IMR-90 (cell line): ENCODE measurements around the gene SLC50A1. TPM values are rescaled to one million over a fixed set of nuclear protein-coding genes. Genes with fewer than 3 reads are reported as not detected.

Source experiments
- ATAC-seq: fragments of 200-7000 bp; cut with Tn5 transposase; 2 replicates; pipeline ENCODE4 v1.9.1; 2020; ENCODE audit warnings: low read depth, mild to moderate bottlenecking, moderate library complexity
- BruUV-seq: library from RNA; stranded (reverse); fragments of 400-500 nt; replicated peaks from 2 replicates; lab custom pipeline; 2021; lab: Mats Ljungman, UMichigan
- CTCF ChIA-PET: fragments of 300-600 bp; formaldehyde crosslinking; extraction: SDS; loops from one replicate; lab custom pipeline; 2021; ENCODE audit warnings: antibody characterized with exemption; lab: Yijun Ruan, JAX
- POLR2A ChIA-PET: fragments of 300-600 bp; sonication (Branson Sonifier 250); formaldehyde crosslinking; loops from one replicate; lab custom pipeline; 2022; ENCODE audit warnings: antibody characterized with exemption; ENCODE audit not compliant: unreplicated experiment; lab: Charles Lee
- DNase-seq: peaks from one replicate; pipeline ENCODE4 v3.0.0; 2013
- H2AFZ ChIP-seq: replicated peaks from 2 replicates; pipeline ENCODE3; 2013; ENCODE audit warnings: low read length, mild to moderate bottlenecking; ENCODE audit not compliant: poor library complexity
- H2AK5ac ChIP-seq: 2 replicates; pipeline ENCODE4 v1.6.1; 2013; ENCODE audit warnings: low read depth, low read length, inconsistent platforms
- H2AK9ac ChIP-seq: replicated peaks from 2 replicates; pipeline ENCODE3; 2013; ENCODE audit warnings: mild to moderate bottlenecking, low read depth, low read length, moderate library complexity; ENCODE audit not compliant: poor library complexity
- H2BK120ac ChIP-seq: 2 replicates; pipeline ENCODE4 v1.6.1; 2013; ENCODE audit warnings: low read depth, low read length, inconsistent platforms
- H2BK15ac ChIP-seq: 3 replicates; pipeline ENCODE4 v1.6.1; 2013; ENCODE audit warnings: low read depth, low read length, inconsistent platforms
- H2BK20ac ChIP-seq: 2 replicates; pipeline ENCODE4 v1.6.1; 2013; ENCODE audit warnings: low read depth, mild to moderate bottlenecking, inconsistent platforms, low read length, moderate library complexity
- H2BK5ac ChIP-seq: 2 replicates; pipeline ENCODE4 v1.6.1; 2013; ENCODE audit warnings: mild to moderate bottlenecking, low read depth, low read length, inconsistent platforms; ENCODE audit not compliant: poor library complexity, severe bottlenecking
- H3K14ac ChIP-seq: replicated peaks from 2 replicates; pipeline ENCODE4 v1.6.1; 2013; ENCODE audit warnings: low read depth, low read length, inconsistent platforms
- H3K18ac ChIP-seq: 2 replicates; pipeline ENCODE4 v1.6.1; 2013; ENCODE audit warnings: low read depth, low read length, control low read depth
- H3K23ac ChIP-seq: 2 replicates; pipeline ENCODE4 v1.6.1; 2013; ENCODE audit warnings: low read depth, low read length, inconsistent platforms
- H3K27ac ChIP-seq: 2 replicates; pipeline ENCODE4 v1.5.1; 2013; ENCODE audit warnings: mild to moderate bottlenecking, control low read depth, low read length; ENCODE audit not compliant: insufficient read depth
- H3K27me3 ChIP-seq: 2 replicates; pipeline ENCODE4 v1.6.1; 2013; ENCODE audit warnings: low read length; ENCODE audit not compliant: control insufficient read depth, insufficient read depth
- H3K36me3 ChIP-seq: 2 replicates; pipeline ENCODE4 v1.6.1; 2013; ENCODE audit warnings: low read length, mixed read lengths; ENCODE audit not compliant: control insufficient read depth, insufficient read depth
- H3K4ac ChIP-seq: 2 replicates; pipeline ENCODE4 v1.6.1; 2013; ENCODE audit warnings: low read depth, low read length, inconsistent platforms
- H3K4me1 ChIP-seq: 2 replicates; pipeline ENCODE4 v1.6.1; 2013; ENCODE audit warnings: low read length, mixed read lengths; ENCODE audit not compliant: control insufficient read depth, insufficient read depth
- H3K4me2 ChIP-seq: 2 replicates; pipeline ENCODE4 v1.6.1; 2013; ENCODE audit warnings: low read depth, mild to moderate bottlenecking, control low read depth, low read length, moderate library complexity
- H3K4me3 ChIP-seq: 2 replicates; pipeline ENCODE4 v1.5.1; 2013; ENCODE audit warnings: low read depth, mild to moderate bottlenecking, control low read depth, low read length, moderate library complexity; ENCODE audit not compliant: insufficient read depth
- H3K56ac ChIP-seq: 2 replicates; pipeline ENCODE4 v1.6.1; 2013; ENCODE audit warnings: low read length, inconsistent platforms; ENCODE audit not compliant: insufficient read depth; ENCODE audit errors: extremely low read depth
- H3K79me1 ChIP-seq, 2 experiments: 2 replicates each; pipeline ENCODE4 v1.6.1; 2013; ENCODE audit warnings: low read length in 2 of 2, inconsistent platforms in 1 of 2, low read depth in 1 of 2
- H3K9ac ChIP-seq: 2 replicates; pipeline ENCODE4 v1.6.1; 2013; ENCODE audit warnings: low read depth, low read length, control low read depth
- H3K9me1 ChIP-seq: 2 replicates; pipeline ENCODE4 v1.6.1; 2013; ENCODE audit warnings: low read length, inconsistent platforms; ENCODE audit not compliant: insufficient read depth
- H3K9me3 ChIP-seq: 2 replicates; pipeline ENCODE4 v1.6.1; 2013; ENCODE audit warnings: low read length; ENCODE audit not compliant: control insufficient read depth, insufficient read depth
- H4K20me1 ChIP-seq: 2 replicates; pipeline ENCODE4 v1.6.1; 2013; ENCODE audit warnings: low read length, inconsistent platforms; ENCODE audit not compliant: insufficient read depth
- H4K5ac ChIP-seq: 2 replicates; pipeline ENCODE4 v1.6.1; 2013; ENCODE audit warnings: mild to moderate bottlenecking, low read depth, low read length, control low read depth
- H4K8ac ChIP-seq, 2 experiments: 2 replicates each; pipeline ENCODE4 v1.6.1; 2013; ENCODE audit warnings: low read depth in 2 of 2, low read length in 2 of 2, control low read depth in 1 of 2, inconsistent platforms in 1 of 2
- H4K91ac ChIP-seq: 2 replicates; pipeline ENCODE4 v1.6.1; 2013; ENCODE audit warnings: low read depth, low read length, inconsistent platforms; ENCODE audit not compliant: insufficient read depth
- CEBPB ChIP-seq: IDR thresholded peaks from 2 replicates; pipeline ENCODE4 v1.6.1; 2012; ENCODE audit warnings: low read depth, low read length, improper control_type of control experiment
- CHD1 ChIP-seq: IDR thresholded peaks from 2 replicates; pipeline ENCODE4 v1.6.1; 2012; ENCODE audit warnings: low read depth, low read length, improper control_type of control experiment
- WGBS, 2 experiments: methylation state at CpG; one replicate each; pipeline versions ENCODE4 v1.1.5 to v1.1.7; 2013; ENCODE audit warnings: missing lambda C conversion rate in 2 of 2; ENCODE audit not compliant: insufficient read length in 1 of 2; ENCODE audit errors: extremely low coverage in 2 of 2; 5-methylcytosine and 5-hydroxymethylcytosine counted together
- dilution Hi-C: fragments of 300-500 bp; cut with HindIII; formaldehyde crosslinking; loops from one replicate; pipeline ENCODE4 v1.14.3; 2018; ENCODE audit warnings: low sequenced_read_pairs; ENCODE audit not compliant: unreplicated experiment
- in situ Hi-C: fragments of 300-500 bp; cut with MboI; formaldehyde crosslinking; loops from 3 replicates; pipeline ENCODE4 v1.14.3; 2019; ENCODE audit warnings: low sequenced_read_pairs, inconsistent platforms, mixed read lengths
- intact Hi-C: fragments of 100-400 bp; cut with micrococcal nuclease; formaldehyde crosslinking; loops from 2 replicates; pipeline ENCODE4 v1.10.0; 2022
- polyA plus RNA-seq, 3 experiments: library from polyadenylated mRNA; depleted of rRNA; stranded (reverse); fragments of >200 nt; gene quantifications; 2 replicates each; pipeline ENCODE4 v1.2.3, GENCODE V29; 2012; ENCODE audit warnings: low replicate concordance in 1 of 3
- total RNA-seq: library from RNA; depleted of rRNA; stranded (reverse); fragments of >200 nt; gene quantifications from 2 replicates; pipeline ENCODE4 v1.2.3, GENCODE V29; 2012
- TF ChIP-seq, protein P1 (sequence below): conservative IDR thresholded peaks from 2 replicates; pipeline ENCODE4 v1.5.1; 2012; ENCODE audit warnings: mild to moderate bottlenecking, low read depth, low read length, improper control_type of control experiment

The SLC50A1 gene
- total and polyA plus RNA-seq, 2 of the 4 experiments (the other 2 are of a cell fraction), result 20.6 to 20.8 TPM

DNA sequence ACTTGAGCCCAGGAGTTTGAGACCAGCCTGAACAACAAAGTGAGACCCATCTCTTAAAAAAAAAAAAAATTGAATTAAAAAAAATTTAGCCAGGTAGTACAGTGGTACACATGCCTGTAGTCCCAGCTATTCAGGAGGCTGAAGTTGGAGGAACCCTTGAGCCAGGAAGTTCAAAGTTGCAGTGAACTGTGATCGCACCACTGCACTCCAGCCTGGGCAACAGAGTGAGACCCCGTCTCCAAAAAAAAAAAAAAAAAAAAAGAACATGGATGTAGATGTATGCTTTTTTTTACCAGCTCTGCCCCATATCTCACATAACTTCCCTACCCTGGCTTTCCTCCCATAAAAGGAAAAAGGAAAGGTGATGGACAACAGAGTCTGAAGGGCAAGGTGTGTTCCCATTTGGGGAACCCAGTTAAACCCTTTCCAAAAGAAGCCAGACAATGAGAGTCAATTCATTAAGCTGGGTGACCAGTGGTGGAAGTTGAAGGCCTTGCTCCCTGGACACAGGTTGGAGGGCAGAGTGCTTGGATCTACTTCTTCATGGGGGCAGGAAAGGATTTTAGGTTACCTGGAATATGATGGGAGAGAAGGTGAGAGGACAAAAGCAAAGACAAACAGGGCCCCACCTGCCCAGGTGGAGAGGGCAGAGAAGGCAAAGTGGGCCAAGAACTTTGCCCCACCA is 34.6 kb downstream of the SLC50A1 start (continued):
- no peak for TF ChIP-seq CHD1

DNA sequence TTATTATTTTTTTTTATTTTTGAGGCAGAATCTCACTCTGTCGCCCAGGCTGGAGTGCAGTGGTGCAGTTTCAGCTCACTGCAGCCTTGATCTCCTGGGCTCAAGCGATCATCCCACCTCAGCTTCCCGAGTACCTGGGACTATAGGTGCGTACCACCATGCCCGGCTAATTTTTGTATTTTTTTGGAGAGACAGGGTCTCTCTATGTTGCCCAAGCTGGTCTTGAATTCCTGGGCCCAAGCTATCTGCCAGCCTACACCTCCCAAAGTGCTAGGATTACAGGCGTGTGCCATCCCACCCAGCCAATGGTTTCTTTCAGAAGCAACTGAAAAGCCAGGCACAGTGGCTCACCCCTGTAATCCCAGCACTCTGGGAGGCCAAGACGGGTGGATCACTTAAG is 35.2 kb downstream of the SLC50A1 start:
- POLR2A ChIA-PET, result interaction anchor here (1.5 kb wide), 1 partner anchor 79 kb away, joined by 5 read pairs; no protein-coding TSS in a partner anchor
- CTCF ChIA-PET, result no interaction called here

More for the DNA sequence above, 35.2 kb downstream of the SLC50A1 start:
- Histone ChIP-seq H2BK5ac (no peak overlapping the region), H4K20me1 (no peaks in the 10 kb centered on the region), H2AK9ac (no peak overlapping the region), H2AFZ (no peak overlapping the region), H3K4me1 (peaks cover 4% of the 10 kb centered on the region), H3K4ac (no peak overlapping the region), H3K56ac (no peak overlapping the region), H3K27ac (no peak overlapping the region), H3K4me3 (no peak overlapping the region), H3K9me1 (no peaks in the 10 kb centered on the region; the same call in none of the 2 replicates), H2BK120ac (no peak overlapping the region), H4K91ac (no peak overlapping the region), H4K5ac (no peak overlapping the region), H3K79me1 (peaks cover 0 to 39% of the 10 kb centered on the region in 2 experiments), H3K9ac (no peak overlapping the region), H2BK20ac (no peak overlapping the region), H3K4me2 (no peak overlapping the region), H3K23ac (no peak overlapping the region), H3K27me3 (peaks cover 5% of the 10 kb centered on the region; the same call in 1 of the 2 replicates), H2BK15ac (no peak overlapping the region), H3K14ac (no peak overlapping the region), H3K36me3 (peaks cover 16% of the 10 kb centered on the region), H3K18ac (no peak overlapping the region), H4K8ac (no peak overlapping the region), H2AK5ac (no peak overlapping the region), H3K9me3 (no peaks in the 10 kb centered on the region)
- no CpG with 5 or more reads among the region's 7 CpGs for WGBS, 2 experiments
- DNase-seq (no peak), ATAC-seq (no peak)
- no TSS peak for BruUV-seq
- in situ Hi-C loops (no loop called here), dilution Hi-C loops (no loop called here), intact Hi-C loops (loop anchor here (10.0 kb wide), 2 partner anchors 196 to 424 kb away; partner anchors contain the start of genes CKS1B and SHC1)
- TF ChIP-seq, protein P1, sequence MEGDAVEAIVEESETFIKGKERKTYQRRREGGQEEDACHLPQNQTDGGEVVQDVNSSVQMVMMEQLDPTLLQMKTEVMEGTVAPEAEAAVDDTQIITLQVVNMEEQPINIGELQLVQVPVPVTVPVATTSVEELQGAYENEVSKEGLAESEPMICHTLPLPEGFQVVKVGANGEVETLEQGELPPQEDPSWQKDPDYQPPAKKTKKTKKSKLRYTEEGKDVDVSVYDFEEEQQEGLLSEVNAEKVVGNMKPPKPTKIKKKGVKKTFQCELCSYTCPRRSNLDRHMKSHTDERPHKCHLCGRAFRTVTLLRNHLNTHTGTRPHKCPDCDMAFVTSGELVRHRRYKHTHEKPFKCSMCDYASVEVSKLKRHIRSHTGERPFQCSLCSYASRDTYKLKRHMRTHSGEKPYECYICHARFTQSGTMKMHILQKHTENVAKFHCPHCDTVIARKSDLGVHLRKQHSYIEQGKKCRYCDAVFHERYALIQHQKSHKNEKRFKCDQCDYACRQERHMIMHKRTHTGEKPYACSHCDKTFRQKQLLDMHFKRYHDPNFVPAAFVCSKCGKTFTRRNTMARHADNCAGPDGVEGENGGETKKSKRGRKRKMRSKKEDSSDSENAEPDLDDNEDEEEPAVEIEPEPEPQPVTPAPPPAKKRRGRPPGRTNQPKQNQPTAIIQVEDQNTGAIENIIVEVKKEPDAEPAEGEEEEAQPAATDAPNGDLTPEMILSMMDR, result no peak
- TF ChIP-seq CEBPB, result no peak
